ENCODE measurements around the gene PSMB10.

DNA sequence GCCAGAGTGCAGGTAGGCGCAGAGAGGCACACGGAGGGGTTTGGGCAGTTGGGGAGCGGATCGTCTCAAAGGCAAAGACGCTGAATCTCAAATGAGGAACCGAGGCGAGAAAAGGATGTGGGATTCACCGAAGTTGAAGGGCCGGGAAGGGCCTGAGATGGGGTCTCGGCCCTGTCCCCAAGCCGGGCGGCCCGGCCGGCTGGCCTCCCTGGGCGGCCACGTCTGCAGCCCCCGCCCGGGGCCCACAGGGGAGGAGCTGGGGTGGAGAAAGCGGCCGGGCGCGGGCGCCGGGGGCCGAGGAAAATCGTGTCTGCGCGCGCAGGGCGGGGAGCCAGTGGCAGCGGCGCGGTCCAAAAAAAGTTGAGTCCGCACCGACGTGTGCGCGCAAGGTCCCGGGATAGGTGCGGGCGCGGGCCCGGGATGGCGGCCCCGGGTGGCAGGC, 31.3 kb upstream of the PSMB10 start:
- TF ChIP-seq, protein P1, sequence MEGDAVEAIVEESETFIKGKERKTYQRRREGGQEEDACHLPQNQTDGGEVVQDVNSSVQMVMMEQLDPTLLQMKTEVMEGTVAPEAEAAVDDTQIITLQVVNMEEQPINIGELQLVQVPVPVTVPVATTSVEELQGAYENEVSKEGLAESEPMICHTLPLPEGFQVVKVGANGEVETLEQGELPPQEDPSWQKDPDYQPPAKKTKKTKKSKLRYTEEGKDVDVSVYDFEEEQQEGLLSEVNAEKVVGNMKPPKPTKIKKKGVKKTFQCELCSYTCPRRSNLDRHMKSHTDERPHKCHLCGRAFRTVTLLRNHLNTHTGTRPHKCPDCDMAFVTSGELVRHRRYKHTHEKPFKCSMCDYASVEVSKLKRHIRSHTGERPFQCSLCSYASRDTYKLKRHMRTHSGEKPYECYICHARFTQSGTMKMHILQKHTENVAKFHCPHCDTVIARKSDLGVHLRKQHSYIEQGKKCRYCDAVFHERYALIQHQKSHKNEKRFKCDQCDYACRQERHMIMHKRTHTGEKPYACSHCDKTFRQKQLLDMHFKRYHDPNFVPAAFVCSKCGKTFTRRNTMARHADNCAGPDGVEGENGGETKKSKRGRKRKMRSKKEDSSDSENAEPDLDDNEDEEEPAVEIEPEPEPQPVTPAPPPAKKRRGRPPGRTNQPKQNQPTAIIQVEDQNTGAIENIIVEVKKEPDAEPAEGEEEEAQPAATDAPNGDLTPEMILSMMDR (IDR thresholded peaks at IDR 0.05): no peak
- no peak for TF ChIP-seq EZH2phosphoT487 (IDR thresholded peaks at IDR 0.05)
- TF ChIP-seq EZH2 (IDR thresholded peaks at IDR 0.05): no peak
